OCI-LY3 (cell line): ENCODE data around the gene ZNF761.

Experiments
- H2AFZ ChIP-seq: fragments of 200-600, 300-600 bp; shearing (Covaris generic); 2 replicates; pipeline ENCODE4 v1.6.0; 2014; ENCODE audit warnings: antibody characterized with exemption, low read depth, low read length
- H3K27ac ChIP-seq: fragments of 200-600, 300-600 bp; sonication (generic); 2 replicates; pipeline ENCODE4 v1.5.1; 2014; ENCODE audit warnings: mild to moderate bottlenecking, low read length, moderate library complexity, mixed read lengths
- H3K27me3 ChIP-seq: fragments of 200-600, 300-600 bp; sonication (generic); 2 replicates; pipeline ENCODE4 v1.6.1; 2014; ENCODE audit warnings: low read depth, low read length, mixed read lengths
- H3K36me3 ChIP-seq: fragments of 200-600, 300-600 bp; sonication (generic); replicated peaks from 2 replicates; pipeline ENCODE3; 2014; ENCODE audit warnings: low read depth, low read length, mixed read lengths
- H3K4me1 ChIP-seq: fragments of 300-600, 200-600 bp; sonication (generic); 2 replicates; pipeline ENCODE4 v1.6.1; 2014; ENCODE audit warnings: low read length, mixed read lengths
- H3K4me2 ChIP-seq: fragments of 200-600, 300-600 bp; sonication (generic); 2 replicates; pipeline ENCODE4 v1.6.1; 2014; ENCODE audit warnings: low read length, mixed read lengths
- H3K4me3 ChIP-seq: fragments of 300-600, 200-600 bp; sonication (generic); 2 replicates; pipeline ENCODE4 v1.5.1; 2014; ENCODE audit warnings: antibody characterized with exemption, mild to moderate bottlenecking, low read length, moderate library complexity
- H3K79me2 ChIP-seq: fragments of 300-600, 200-600 bp; shearing (Covaris generic); 2 replicates; pipeline ENCODE4 v1.6.1; 2014; ENCODE audit warnings: mild to moderate bottlenecking, low read length, mixed read lengths
- H3K9ac ChIP-seq: fragments of 300-600, 200-600 bp; shearing (Covaris generic); 2 replicates; pipeline ENCODE4 v1.6.0; 2014; ENCODE audit warnings: mild to moderate bottlenecking, low read length, moderate library complexity
- H3K9me3 ChIP-seq: fragments of 200-600, 300-600 bp; shearing (Covaris generic); 2 replicates; pipeline ENCODE4 v1.6.1; 2014; ENCODE audit warnings: low read length, mixed read lengths; ENCODE audit not compliant: insufficient read depth
- H4K20me1 ChIP-seq: fragments of 200-600, 300-600 bp; sonication (generic); 2 replicates; pipeline ENCODE4 v1.6.1; 2016; ENCODE audit warnings: low read length, mixed read lengths; ENCODE audit not compliant: insufficient read depth
- CTCF ChIP-seq: fragments of 200-600, 300-600 bp; sonication (generic); IDR thresholded peaks from 2 replicates; pipeline ENCODE4 v1.5.1; 2014; ENCODE audit warnings: antibody characterized with exemption, low read length, low read depth
- EZH2phosphoT487 ChIP-seq: fragments of 200-600 bp; shearing (Covaris generic); IDR thresholded peaks from 2 replicates; pipeline ENCODE4 v1.6.1; 2018; ENCODE audit warnings: antibody characterized with exemption, mixed run types, low read depth

The ZNF761 gene

GRCh38 chr19:53461866-53462265 lies 30.1 kb downstream of the ZNF761 start:
- peaks cover 17% of the 10 kb centered on the region for H3K9me3 ChIP-seq
- H4K20me1 ChIP-seq, result no peaks in the 10 kb centered on the region
- no peaks in the 10 kb centered on the region for H3K79me2 ChIP-seq
- H3K4me2 ChIP-seq, result no peak overlapping the region
- no peak overlapping the region for H3K4me3 ChIP-seq
- H3K36me3 ChIP-seq, result peaks cover 17% of the 10 kb centered on the region
- no peak overlapping the region for H3K9ac ChIP-seq
- no peaks in the 10 kb centered on the region for H3K27me3 ChIP-seq
- H3K27ac ChIP-seq, result no peak overlapping the region
- H3K4me1 ChIP-seq, result no peaks in the 10 kb centered on the region
- no peak for TF ChIP-seq EZH2phosphoT487
- no peak for TF ChIP-seq CTCF
- no peak overlapping the region for H2AFZ ChIP-seq

DNA sequence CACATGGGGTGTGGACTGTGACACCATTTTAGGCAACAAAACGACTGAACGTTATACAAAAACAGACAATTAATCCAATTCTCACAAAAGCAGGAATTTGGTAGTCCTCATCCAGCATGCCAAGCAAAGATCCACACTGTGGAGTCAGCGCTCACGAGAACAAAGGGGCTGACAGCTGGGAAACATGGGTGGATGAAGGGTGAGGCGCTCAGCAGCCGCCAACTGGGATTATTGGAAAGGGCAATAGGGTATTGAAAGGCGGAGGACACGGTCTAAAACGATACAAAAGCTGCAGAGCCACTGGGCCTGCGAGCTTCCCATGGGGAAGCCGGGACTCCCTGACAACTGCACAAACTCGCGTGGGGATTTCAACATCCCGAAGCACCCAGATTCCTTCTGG lies 31.1 kb downstream of the ZNF761 start:
- no peaks in the 10 kb centered on the region for H3K27me3 ChIP-seq
- H4K20me1 ChIP-seq, result no peaks in the 10 kb centered on the region
- H3K27ac ChIP-seq, result no peak overlapping the region
- H3K9ac ChIP-seq, result no peak overlapping the region
- H2AFZ ChIP-seq, result no peak overlapping the region
- peaks cover 14% of the 10 kb centered on the region; the same call in 1 of the 2 replicates for H3K9me3 ChIP-seq
- H3K4me3 ChIP-seq, result no peak overlapping the region
- H3K4me2 ChIP-seq, result no peak overlapping the region
- TF ChIP-seq EZH2phosphoT487 (no peak), CTCF (no peak)
- no peaks in the 10 kb centered on the region for H3K4me1 ChIP-seq
- no peaks in the 10 kb centered on the region for H3K79me2 ChIP-seq
- H3K36me3 ChIP-seq, result peaks cover 9% of the 10 kb centered on the region

DNA sequence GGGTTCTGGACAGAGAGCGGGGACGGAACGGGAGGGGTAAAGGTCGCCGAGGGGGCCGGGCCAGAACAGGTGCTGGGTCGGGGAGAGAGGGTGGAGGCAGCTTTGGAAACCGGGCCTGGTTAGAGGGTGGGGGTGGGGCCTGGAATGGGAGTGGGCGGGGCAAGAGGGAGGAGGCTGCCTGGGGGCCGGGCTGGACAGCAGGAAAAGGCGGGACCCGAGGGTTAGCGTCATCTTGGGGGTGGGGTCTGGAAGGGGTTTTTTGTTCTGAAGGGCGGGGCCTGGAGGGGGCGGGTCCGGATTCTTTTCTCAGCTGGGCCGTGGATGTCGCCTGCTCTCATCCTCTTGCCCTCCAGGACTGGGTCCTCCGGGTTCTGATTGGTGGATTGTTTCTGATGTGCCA lies 31.5 kb downstream of the ZNF761 start:
- peaks cover 7% of the 10 kb centered on the region for H3K36me3 ChIP-seq
- no peaks in the 10 kb centered on the region for H4K20me1 ChIP-seq
- H3K9ac ChIP-seq, result no peak overlapping the region
- TF ChIP-seq CTCF, result no peak
- no peak for TF ChIP-seq EZH2phosphoT487
- H3K4me1 ChIP-seq, result no peaks in the 10 kb centered on the region
- H3K9me3 ChIP-seq, result peaks cover 11% of the 10 kb centered on the region; the same call in 1 of the 2 replicates
- H3K27me3 ChIP-seq, result no peaks in the 10 kb centered on the region
- H3K4me2 ChIP-seq, result no peak overlapping the region
- no peak overlapping the region for H3K4me3 ChIP-seq
- no peaks in the 10 kb centered on the region for H3K79me2 ChIP-seq
- no peak overlapping the region for H2AFZ ChIP-seq
- no peak overlapping the region for H3K27ac ChIP-seq

- Histone ChIP-seq H3K9me3 (0 out of 2 replicates have a peak, but pooled peaks cover 6% of the 10 kb centered on the region), H4K20me1 (no peaks in the 10 kb centered on the region), H3K27me3 (no peaks in the 10 kb centered on the region), H3K79me2 (no peaks in the 10 kb centered on the region), H2AFZ (no peak overlapping the region), H3K36me3 (no peaks in the 10 kb centered on the region), H3K4me3 (peak overlapping the region; percentile 76), H3K4me2 (peak overlapping the region; percentile 24), H3K4me1 (no peaks in the 10 kb centered on the region), H3K27ac (no peak overlapping the region), H3K9ac (no peak overlapping the region)
- TF ChIP-seq EZH2phosphoT487 (no peak), CTCF (no peak)
These were observed 35.1 kb downstream of the ZNF761 start for GRCh38 chr19:53466726-53467484.
